Osteoblast (primary cell): ENCODE data around the gene AAMP. TPM values are rescaled to one million over a fixed set of nuclear protein-coding genes. Genes with fewer than 3 reads are reported as not detected.

ENCODE experiments used
- DNase-seq: peaks from one replicate; pipeline ENCODE4 v3.0.0; 2011; ENCODE audit warnings: low spot score, mixed read lengths; ENCODE audit not compliant: insufficient read length; ENCODE audit errors: missing footprints
- H2AFZ ChIP-seq: 2 replicates; pipeline ENCODE4 v1.6.0; 2011; ENCODE audit warnings: mild to moderate bottlenecking, low read length
- H3K27ac ChIP-seq: 2 replicates; pipeline ENCODE4 v1.5.1; 2011; ENCODE audit warnings: mild to moderate bottlenecking, low read depth, low read length, moderate library complexity
- H3K27me3 ChIP-seq: 2 replicates; pipeline ENCODE4 v1.6.0; 2012; ENCODE audit warnings: mild to moderate bottlenecking, control low read depth, inconsistent platforms, low read length, moderate library complexity; ENCODE audit not compliant: insufficient read depth
- H3K36me3 ChIP-seq: 2 replicates; pipeline ENCODE4 v1.5.1; 2011; ENCODE audit warnings: mild to moderate bottlenecking, low read length, control low read depth, moderate library complexity; ENCODE audit not compliant: insufficient read depth
- H3K4me1 ChIP-seq: 2 replicates; pipeline ENCODE4 v1.5.1; 2011; ENCODE audit warnings: mild to moderate bottlenecking, low read length, control low read depth, moderate library complexity; ENCODE audit not compliant: insufficient read depth
- H3K4me2 ChIP-seq: 2 replicates; pipeline ENCODE4 v1.6.0; 2011; ENCODE audit warnings: mild to moderate bottlenecking, low read length; ENCODE audit not compliant: insufficient read depth
- H3K4me3 ChIP-seq: fragments of 200-600 bp; sonication (generic); 3 replicates; pipeline ENCODE4 v1.5.1; 2012; ENCODE audit warnings: mild to moderate bottlenecking, low read length, inconsistent platforms; ENCODE audit not compliant: insufficient read depth
- H3K79me2 ChIP-seq: 2 replicates; pipeline ENCODE4 v1.6.0; 2012; ENCODE audit warnings: mild to moderate bottlenecking, low read length, control low read depth, inconsistent platforms; ENCODE audit not compliant: insufficient read depth
- H3K9me3 ChIP-seq: 2 replicates; pipeline ENCODE4 v1.5.1; 2011; ENCODE audit warnings: low read depth, low read length, control low read depth
- H4K20me1 ChIP-seq: 2 replicates; pipeline ENCODE4 v1.6.0; 2012; ENCODE audit warnings: mild to moderate bottlenecking, low read length, control low read depth; ENCODE audit not compliant: insufficient read depth
- total RNA-seq: library from RNA; depleted of rRNA; stranded (reverse); fragments of >200 nt; gene quantifications from 2 replicates; pipeline ENCODE4 v1.2.3, GENCODE V29; 2012
- TF ChIP-seq, protein P1 (sequence below): IDR thresholded peaks from 2 replicates; pipeline ENCODE4 v1.5.1; 2011; ENCODE audit warnings: mild to moderate bottlenecking, low read depth, low read length, moderate library complexity; ENCODE audit errors: extremely low read depth

Gene AAMP
- total RNA-seq, 1 donor: 97.0 TPM

GRCh38 chr2:218259099-218259961 is 10.6 kb downstream of the AAMP start:
- no peaks in the 10 kb centered on the region for H3K79me2 ChIP-seq
- peaks cover 14% of the 10 kb centered on the region for H3K4me1 ChIP-seq
- peak overlapping the region; percentile 10 for H3K4me2 ChIP-seq
- peaks cover 5% of the 10 kb centered on the region for H4K20me1 ChIP-seq
- H3K27ac ChIP-seq: peak overlapping the region; percentile 64
- H3K9me3 ChIP-seq: no peaks in the 10 kb centered on the region
- H3K36me3 ChIP-seq: peaks cover 31% of the 10 kb centered on the region
- TF ChIP-seq, protein P1, sequence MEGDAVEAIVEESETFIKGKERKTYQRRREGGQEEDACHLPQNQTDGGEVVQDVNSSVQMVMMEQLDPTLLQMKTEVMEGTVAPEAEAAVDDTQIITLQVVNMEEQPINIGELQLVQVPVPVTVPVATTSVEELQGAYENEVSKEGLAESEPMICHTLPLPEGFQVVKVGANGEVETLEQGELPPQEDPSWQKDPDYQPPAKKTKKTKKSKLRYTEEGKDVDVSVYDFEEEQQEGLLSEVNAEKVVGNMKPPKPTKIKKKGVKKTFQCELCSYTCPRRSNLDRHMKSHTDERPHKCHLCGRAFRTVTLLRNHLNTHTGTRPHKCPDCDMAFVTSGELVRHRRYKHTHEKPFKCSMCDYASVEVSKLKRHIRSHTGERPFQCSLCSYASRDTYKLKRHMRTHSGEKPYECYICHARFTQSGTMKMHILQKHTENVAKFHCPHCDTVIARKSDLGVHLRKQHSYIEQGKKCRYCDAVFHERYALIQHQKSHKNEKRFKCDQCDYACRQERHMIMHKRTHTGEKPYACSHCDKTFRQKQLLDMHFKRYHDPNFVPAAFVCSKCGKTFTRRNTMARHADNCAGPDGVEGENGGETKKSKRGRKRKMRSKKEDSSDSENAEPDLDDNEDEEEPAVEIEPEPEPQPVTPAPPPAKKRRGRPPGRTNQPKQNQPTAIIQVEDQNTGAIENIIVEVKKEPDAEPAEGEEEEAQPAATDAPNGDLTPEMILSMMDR: no peak
- H3K4me3 ChIP-seq: no peak overlapping the region
- no peaks in the 10 kb centered on the region for H3K27me3 ChIP-seq
- peak overlapping the region; percentile 22 for H2AFZ ChIP-seq
- peak; percentile 95 for DNase-seq

- Histone ChIP-seq H3K27me3 (no peaks in the 10 kb centered on the region), H3K9me3 (no peaks in the 10 kb centered on the region), H3K4me2 (no peak overlapping the region), H2AFZ (no peak overlapping the region), H3K27ac (peak overlapping the region; percentile 33), H3K36me3 (peaks cover 42% of the 10 kb centered on the region), H3K4me3 (no peak overlapping the region), H3K79me2 (no peaks in the 10 kb centered on the region), H4K20me1 (peaks cover 14% of the 10 kb centered on the region), H3K4me1 (peaks cover 23% of the 10 kb centered on the region)
- DNase-seq: peak; percentile 91
- TF ChIP-seq, protein P1: peak; percentile 58
Observed at GRCh38 chr2:218257390-218257981, 12.5 kb downstream of the AAMP start.

- peaks cover 26% of the 10 kb centered on the region for H3K4me1 ChIP-seq
- no peak overlapping the region for H3K27ac ChIP-seq
- H3K4me2 ChIP-seq: no peak overlapping the region
- no peaks in the 10 kb centered on the region for H3K9me3 ChIP-seq
- peaks cover 19% of the 10 kb centered on the region for H4K20me1 ChIP-seq
- H2AFZ ChIP-seq: no peak overlapping the region
- peak; percentile 4 for DNase-seq
- peaks cover 49% of the 10 kb centered on the region for H3K36me3 ChIP-seq
- H3K79me2 ChIP-seq: no peaks in the 10 kb centered on the region
- no peaks in the 10 kb centered on the region for H3K27me3 ChIP-seq
- no peak overlapping the region for H3K4me3 ChIP-seq
- TF ChIP-seq, protein P1: no peak
Observed at GRCh38 chr2:218256612-218257350, 13.2 kb downstream of the AAMP start.
